ENCODE results near the gene IL12RB1.
A peak's percentile ranks its signal among the peaks of the same experiment; 100 is the strongest.
"Not testable (repeated sequence)": the region's sequence is repeated elsewhere in the genome, so short reads cannot be mapped to it uniquely, and the experiment has no call there.

The IL12RB1 gene

DNA sequence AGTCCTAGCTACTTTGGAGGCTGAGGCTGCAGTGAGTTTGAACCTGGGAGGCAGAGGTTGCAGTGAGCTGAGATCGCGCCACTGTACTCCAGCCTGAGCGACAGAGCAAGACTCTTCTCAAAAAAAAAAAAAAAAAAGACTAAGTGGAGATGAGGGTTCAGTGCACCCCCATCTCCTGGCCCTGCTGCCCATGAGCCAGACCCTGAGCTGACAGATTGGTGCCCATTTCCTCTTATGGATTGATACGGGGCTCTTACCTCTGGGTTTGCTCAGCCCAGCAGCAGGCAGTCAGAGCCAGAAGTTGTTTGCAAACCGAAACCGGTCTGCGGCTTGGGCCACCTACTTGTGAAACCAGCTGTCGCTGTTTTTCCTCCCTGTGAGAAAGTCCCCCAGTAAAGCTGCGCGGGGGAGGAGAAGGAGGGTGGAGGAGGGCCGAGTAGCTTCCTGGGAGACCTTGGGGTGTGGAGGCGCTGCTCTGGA lies 41.9 kb downstream of the IL12RB1 start:
- peak; percentile 78 for DNase-seq

DNA sequence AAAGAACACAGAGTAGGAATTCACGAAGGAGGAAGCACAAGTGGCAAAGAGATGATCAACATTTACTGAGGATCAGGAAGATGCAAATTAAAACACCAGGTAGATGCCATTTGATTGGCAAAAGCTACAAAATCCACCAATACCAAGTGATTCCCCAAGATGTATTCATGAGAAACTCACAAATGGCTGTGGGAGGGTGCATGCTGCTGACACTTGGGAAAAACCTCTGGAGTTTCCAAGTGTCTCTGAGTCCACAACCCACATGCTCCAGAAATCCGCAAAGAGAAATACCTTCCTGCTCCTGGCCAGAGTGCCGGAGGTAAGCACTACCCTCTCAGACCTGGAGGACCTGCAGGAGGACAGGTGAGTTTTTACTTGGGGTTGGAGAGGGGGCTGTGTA lies 43.1 kb downstream of the IL12RB1 start:
- no peak for DNase-seq

DNA sequence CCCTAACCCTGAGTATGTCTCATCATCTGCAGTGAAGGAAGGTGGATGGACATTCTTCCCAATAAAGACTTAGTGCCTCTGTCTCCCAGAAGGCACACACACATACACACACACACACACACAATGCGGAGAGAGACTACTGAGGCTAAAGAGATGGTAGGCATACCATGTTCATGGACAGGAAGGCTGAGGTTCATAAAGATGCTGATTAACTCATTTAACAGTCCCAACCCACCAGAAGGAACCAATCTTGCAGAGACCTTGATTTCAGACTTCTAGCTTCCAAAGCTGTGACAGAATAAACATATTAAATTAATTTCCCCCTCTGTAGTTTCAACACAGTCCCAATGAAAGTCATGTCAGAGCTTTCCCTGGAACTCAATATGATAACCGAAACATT lies 45.7 kb downstream of the IL12RB1 start:
- no peak for DNase-seq

DNA sequence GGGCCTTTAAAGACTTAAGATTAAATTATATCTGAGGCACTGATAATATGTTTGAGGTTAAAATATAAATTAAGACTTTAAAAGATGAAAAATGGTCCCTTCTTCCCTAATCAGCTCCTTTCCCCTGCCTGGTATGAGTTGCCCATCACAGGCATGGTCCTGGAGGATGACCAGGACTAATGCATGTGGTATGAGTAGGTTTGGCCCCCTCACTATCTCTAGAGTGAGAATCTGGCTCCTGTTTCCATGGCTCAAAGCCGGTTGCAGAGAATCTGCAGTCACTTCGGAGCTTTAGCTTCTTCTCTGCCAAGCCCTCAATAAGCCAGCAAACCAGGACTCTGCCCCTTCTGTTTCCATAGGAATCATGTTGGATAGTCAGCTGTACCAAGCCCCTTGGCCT lies 54.6 kb downstream of the IL12RB1 start:
- not testable (repeated sequence) for DNase-seq

DNA sequence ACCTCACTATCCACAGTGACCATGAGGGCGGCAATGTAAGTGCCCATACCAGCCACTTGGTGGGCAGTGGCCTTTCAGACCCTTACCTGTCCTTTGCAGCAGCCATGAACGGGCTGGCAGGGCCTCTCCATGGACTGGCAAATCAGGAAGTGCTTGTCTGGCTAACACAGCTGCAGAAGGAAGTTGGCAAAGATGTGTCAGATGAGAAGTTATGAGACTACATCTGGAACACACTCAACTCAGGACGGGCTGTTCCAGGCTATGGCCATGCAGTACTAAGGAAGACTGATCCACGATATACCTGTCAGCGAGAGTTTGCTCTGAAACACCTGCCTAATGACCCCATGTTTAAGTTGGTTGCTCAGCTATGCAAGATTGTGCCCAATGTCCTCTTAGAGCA lies 55.3 kb downstream of the IL12RB1 start:
- DNase-seq, result not testable (repeated sequence)

DNA sequence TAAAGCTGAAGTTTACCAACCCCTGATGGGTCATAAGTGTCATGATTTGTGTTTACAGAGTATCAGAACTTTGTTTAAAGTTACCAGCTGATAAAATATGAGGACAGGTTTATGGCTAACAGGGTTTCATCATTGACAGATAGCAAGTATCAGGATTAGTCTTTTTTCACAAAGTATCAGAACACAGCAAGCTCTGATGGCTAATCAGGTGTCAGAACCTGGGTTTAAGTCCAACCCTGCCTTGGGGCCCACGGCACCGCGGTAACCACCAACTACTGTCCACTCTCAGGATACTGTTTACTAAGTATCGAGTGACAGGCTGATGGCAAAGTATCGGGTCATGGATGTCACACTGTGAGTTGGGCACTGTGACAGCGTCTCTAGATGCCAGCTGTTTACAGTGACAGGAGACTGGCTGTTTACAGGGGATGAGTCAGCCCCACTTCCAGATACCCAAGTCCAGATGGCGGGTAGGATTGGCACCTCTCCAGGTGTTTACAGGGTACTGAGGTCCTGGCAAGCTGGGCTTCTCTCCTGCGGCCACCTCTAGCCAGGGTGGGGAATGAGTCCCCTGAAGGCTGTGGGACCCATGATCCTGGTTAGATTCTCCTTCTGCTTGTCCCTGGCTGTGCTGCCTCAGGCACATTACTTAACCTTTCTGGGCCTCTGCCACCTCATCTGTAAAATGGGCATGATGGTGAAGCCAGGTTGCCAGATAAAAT lies 57.0 kb downstream of the IL12RB1 start:
- DNase-seq, result peak; percentile 41

DNA sequence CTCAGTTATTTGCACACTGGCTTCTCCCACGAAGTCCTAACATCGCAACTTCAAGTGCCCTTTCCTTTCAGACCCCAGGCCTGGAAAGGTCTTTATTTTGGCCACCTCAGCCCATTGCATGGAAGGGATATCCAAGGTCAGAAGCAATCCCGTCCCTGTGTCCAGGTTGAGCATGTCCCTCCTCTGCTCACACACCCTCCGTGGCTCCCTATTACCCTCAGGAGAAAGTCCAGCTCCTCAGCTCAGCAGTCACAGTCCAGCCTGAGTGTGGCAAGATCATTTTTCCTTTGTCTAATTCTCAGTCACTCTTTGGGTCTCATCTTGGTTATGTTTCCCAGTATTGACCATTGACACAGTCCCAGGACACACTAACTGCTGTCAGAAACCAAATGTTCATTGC lies 59.6 kb downstream of the IL12RB1 start:
- DNase-seq, result no peak

DNA sequence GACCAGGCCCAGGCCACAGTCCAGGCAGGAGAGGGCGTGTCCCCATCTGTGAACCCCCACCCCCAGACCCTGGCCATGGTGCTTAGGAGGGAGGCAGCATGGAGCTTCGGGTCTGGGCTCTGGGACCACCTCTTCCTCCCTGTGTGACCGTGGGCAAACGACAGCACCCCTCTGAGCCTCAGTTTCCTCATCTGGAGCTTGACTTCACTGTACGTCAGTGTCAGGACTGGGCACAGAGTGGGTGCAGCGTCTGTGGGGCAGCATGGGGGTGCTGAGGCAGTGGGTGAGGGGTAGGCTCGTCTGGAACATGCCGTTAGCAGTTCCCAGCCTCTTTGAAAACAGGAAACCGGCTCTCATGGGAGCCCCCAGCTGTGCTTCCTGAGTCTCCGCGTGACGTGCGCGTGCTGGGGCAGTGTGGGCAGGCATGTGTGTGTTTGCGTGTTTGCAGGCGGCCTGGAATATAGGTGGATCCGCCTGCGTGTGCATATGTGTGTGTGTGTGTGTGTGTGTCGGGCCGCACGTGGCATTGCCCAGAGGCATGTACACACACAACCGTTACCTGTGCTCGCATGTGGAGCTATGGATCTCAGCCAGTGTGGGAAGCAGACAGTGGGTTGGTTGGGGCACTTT lies 63.0 kb downstream of the IL12RB1 start:
- DNase-seq, result no peak

DNA sequence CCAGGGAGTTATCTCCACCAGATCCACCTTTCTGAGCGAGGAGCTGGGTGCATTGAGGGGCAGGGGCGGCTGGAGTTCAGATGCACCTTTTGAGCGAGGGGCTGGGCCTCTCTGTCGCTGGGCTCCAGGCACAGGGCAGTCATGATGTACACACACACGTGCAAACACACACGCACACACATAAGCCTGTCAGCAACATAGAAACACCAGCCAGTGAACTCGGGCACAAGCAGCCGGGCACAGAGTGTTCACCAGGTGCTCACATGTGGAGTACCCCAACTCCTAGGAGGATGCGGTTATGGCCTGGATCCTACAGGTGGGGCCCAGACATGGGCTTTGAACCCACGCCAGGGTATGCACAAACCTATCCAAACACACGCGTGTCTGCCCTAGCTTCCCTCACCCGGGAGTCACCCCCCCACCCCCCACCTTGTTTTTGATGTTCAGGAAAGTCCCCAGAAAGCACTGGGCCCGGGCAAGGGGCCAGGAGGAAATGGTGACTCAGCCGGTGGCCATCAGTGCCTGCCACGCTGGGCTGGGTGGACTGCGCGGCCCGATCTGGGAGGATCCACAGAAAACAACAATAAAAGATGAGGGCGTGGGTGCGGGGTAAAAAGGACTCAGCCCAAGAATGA lies 65.5 kb downstream of the IL12RB1 start:
- DNase-seq, result no peak

DNA sequence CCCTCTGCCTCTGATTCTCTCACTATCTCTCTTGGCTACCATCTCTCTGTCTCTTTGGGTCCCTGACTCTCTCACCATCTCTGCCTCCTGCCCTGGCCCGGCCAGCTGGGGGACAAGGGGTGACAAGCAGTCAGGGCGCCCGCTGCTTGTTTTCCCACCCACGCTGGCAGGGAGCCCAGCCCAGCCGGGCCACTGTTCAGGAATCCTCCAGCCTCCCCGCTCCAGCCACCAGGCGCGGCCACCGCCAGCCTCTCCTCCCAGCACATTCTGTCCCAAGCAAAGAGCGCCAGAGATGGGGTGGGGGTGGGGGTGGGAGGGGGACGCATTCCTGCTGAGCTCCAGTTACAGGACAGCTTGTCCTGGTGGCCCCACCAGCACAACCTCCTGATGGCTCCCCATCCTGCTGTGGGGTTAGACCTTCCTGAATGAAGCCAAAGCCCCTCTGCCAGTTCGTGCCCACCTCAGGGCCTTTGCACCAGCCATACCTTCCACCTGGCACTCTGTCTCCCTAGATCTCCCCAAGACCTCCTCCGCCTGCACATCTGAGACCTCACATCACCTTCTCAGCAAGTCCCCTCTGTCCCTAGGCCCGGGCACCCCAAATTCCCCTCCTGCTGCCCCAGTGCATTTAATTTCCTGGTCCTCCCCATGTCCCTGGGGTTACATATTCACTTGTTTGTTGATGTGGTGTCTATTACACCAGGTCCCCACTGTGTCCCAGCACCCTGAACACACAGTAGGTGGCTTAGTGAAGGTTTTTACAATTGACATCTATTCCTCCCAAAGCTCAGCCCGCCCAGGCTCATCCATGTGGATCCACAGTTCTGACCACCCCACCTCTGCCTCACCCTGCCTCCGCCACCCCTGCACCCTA lies 66.3 kb downstream of the IL12RB1 start:
- DNase-seq, result no peak

DNA sequence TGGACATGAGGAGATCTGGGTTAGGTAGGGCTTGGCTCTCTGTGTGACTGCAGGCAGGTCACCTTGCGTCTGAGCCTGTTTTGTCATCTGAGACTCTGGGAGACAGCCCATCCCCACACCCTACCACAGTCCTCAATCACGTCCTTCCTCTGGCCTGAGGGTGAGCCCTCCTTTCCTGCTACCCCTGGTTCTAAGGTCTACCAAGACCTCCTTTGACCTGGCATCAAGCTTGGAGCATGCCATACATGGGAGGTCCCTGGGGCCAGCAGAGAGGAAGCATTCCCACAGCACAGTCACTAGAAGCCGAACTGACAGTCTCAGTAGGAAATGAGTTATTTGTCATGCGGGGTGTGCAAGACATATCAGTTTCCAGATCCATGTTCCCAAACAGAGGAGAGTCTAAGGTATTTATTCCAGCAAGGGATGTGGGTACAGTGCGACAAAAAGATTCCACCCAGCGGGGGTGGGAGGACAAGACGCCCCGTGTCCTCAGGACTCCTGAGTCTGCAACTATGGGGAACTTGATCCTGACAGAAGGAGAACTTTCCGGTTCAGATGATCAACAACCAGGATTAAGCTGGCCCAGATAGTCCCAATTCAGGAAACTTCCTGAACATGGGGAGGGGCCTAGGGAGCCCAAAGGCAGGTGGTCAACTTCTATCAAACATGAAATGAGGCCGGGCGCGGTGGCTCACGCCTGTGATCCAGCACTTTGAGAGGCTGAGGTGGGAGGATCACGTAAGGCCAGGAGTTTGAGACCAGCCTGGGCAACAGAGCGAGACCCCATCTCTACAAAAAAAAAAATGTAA lies 69.3 kb downstream of the IL12RB1 start:
- DNase-seq, result no peak

DNA sequence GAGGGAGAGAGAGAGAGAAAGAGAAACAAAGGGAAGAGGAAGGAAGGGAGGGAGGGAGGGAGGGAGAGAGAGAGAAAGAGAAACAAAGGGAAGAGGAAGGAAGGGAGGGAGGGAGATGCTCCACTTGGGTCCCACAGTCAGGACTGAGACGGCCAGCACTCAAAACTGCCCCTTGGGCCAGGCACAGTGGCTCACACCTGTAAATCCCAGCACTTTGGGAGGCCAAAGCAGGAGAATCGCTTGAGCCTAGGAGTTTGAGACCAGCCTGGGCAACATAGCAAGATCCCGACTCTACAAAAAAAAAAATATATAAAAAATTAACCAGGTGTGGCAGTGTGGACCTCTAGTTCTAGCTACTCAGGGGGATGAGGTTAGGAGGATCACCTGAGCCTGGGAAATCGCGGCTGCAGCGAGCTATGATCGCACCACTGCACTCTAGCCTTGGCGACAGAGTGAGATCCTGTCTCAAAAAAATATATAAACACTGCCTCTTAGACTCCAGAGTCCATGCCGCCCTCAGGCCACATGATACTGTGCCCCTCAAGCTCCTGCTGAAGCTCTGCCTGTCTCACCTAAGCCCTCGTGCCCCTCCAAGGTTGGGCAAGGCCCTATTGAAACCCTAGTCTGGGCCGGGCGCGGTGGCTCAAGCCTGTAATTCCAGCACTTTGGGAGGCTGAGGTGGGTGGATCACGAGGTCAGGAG lies 70.4 kb downstream of the IL12RB1 start:
- DNase-seq, result no peak

DNA sequence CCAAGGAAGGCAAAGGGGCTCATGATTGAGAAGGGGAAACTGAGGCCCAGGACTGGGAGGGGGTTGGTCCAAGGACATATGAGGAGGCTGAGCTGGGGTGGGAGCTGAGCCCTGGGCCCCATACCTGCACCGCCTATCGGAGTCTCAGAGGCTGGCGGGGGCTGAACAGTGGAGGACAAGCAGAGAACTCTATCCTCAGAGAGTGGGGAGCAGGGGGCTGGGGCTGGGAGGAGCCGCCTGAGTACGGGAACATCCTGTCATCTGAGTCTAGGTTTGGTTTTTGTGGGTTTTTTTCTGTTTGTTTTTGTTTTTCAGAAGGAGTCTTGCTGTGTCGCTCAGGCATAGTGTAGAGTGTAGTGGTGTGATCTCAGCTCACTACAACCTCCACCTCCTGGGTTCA lies 72.5 kb downstream of the IL12RB1 start:
- no peak for DNase-seq

DNA sequence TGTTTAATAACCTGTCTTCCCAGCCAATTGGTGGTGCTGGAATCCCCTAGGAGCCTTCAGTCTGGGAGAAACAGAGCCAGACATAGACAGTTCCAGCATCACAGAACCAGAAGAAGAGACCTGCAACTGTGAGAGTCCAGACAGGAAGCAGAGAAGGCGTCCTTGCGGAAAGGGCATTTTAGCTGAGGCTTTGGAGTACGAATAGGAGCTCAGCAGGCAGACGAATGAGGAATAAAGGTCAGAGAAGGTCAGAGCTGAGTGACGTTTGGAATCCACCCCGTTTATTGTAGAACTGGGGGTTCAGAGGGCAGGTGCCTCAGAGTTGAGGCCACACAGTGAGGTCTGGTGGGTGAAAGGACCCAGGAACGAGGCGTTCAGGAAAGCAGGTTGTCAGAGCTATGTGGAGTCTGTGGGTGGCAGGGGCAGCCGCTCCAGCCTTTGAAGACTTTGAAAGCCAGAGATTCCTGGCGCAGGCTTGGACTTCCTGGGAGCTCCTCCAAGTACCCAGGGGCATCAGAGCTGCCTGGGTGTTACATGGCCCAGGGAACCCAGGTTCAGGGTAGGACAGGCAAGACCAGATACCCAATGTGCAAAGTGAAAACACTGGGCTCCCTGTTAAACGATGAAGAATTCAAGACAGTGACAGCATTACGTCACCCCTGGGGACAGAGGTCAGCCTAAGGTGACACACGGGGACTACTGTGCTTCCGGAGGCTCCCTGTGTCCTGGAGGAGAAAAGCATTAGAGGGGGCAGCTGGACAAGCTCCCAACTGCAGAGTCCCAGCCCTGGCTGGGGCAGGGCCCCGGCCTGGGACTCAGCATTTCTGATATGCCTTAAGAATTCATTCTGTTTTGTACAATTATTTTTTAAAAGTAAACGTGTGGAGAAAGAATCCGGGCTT lies 73.3 kb downstream of the IL12RB1 start:
- DNase-seq, result no peak

DNA sequence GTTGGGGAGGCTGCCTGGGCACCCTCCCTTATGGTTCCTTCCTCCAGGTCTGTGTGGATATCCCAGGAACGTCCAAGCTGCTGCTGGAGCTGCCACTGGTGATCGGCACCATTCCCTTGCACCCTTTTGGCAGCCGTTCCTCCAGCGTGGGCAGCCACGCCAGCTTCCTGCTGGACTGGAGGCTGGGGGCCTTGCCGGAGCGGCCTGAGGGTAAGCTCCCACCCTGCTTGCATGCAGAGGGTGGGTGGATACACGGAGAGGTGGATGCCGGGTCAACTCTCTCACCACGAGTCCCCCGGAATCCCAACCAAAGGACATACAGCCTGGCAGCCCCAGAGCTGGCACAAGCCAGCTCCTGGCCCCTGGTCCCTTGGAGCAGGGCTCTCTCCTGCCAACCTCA lies 76.6 kb downstream of the IL12RB1 start:
- no peak for DNase-seq

DNA sequence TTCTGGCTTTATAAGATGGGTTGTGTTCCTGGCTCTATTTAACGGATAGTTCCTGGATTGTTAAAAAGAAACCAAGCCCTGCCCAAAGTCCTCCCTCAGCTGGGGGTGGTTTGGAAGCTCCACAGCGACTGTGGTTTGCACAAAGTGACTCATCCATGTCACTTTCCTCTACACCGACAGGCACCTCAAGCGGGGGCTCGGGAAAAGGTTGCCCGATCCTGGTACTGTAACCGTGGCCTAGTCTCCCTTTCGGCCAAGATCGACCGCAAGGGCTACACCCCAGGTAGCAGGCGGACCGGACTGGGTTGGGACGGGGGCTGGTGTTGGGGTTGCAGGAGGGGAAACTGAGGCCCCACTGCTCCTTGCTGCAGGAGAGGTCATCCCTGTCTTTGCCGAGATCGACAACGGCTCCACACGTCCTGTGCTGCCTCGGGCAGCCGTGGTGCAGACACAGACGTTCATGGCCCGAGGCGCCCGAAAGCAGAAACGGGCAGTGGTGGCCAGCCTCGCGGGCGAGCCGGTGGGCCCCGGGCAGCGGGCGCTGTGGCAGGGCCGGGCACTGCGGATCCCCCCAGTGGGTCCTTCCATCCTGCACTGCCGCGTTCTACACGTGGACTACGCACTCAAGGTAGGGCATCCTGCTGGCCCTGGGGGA lies 77.2 kb downstream of the IL12RB1 start:
- no peak for DNase-seq

Measured in DMS79 treated with DMSO at 0.1 percent for 48 hours (cell line).